Suppressor macrophage treated with lipopolysaccharide for 4 hours (primary cell): ENCODE measurements around the gene EIF2B4.
"Not testable (repeated sequence)": the region's sequence is repeated elsewhere in the genome, so short reads cannot be mapped to it uniquely, and the experiment has no call there.

Experiments
- DNase-seq: peaks from one replicate; pipeline ENCODE4 v3.0.0-alpha.2; 2020

The EIF2B4 gene

GRCh38 chr2:27377618-27378095, 7.5 kb upstream of the EIF2B4 start:
- DNase-seq, result no peak

DNA sequence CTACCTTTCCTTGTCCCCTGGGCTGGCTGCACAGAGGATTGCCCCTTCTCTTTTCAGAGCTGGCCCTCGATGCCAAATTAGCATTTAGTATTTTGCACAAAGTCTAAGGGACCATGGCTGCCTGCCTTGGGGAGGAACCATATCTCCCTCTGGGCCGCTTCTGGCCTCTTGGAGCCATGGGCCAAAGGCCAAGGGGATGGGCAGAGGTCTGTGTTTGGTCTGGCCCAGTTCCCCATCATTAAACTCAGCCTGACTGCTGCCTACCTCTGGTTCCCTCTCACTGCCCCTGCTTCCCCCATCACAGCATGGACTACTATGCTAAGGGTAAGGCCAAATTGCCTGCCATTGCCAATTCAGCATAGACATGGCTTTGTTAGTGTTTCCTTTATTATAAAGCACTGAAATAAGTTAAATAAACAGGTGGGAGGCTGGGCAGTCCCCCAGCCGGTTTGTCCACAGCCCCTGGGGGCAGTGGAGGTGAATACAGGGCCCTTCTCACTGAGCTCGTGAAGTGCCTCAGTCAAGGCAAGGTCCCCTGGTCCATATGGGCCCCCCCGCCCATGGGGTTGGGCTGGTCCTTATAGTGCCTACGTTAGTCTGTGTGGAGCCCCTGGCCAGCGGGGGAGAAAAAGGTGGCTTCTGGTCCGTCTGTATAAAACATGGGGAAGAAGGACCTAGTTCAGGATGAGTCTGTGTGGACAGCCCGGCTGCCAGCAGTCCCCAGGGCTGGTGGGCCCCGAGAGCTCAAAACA, 6.9 kb upstream of the EIF2B4 start:
- no peak for DNase-seq

DNA sequence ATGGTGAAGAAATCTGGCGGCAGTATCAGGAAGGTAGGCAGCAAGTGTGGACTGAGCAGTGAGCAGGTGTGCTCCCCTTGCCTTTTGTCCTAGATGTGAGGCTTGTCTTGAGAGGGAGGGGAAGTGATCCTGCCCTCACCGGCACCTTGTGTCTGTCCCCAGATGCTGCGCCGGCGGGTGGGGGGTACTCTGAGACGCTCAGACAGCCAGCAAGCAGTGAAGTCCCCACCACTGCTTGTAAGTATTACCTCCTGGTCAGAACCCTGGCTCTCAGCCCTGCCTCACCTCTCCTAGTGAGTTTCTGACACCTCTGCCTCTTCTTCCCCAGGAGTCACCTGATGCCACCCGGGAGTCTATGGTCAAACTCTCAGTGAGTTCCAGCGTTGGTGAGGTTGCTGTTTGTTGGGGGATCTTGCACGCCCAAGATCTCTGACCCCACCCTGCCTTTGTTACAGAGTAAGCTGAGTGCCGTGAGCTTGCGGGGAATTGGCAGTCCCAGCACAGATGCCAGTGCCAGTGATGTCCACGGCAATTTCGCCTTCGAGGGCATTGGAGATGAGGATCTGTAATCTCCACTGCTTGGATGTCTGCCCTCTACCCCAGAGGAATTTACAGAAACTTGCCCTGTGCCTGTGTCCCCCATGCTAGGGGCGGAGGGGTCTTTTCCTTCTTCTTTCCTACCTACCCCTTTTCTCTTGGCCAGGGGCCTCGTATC, 6.2 kb upstream of the EIF2B4 start:
- no peak for DNase-seq

DNA sequence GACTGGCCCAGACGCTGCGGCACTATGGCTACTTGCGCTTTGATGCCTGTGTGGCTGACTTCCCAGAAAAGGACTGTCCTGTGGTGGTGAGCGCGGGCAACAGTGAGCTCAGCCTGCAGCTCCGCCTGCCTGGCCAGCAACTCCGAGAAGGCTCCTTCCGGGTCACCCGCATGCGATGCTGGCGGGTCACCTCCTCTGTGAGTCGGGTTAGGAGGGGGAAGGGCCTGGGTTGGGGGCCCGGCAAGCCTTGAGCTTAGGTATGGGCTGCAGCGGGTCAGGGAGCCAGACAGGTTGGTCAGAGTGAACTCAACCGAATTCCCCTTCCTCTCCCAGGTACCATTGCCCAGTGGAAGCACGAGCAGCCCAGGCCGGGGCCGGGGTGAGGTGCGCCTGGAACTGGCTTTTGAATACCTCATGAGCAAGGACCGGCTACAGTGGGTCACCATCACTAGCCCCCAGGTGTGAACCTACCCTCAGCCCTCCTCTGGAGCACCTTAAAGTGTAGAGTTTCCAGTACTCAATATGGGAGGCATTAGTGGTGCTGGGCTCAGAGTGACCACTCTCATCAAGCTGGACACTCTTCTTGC, 5.5 kb upstream of the EIF2B4 start:
- no peak for DNase-seq

DNA sequence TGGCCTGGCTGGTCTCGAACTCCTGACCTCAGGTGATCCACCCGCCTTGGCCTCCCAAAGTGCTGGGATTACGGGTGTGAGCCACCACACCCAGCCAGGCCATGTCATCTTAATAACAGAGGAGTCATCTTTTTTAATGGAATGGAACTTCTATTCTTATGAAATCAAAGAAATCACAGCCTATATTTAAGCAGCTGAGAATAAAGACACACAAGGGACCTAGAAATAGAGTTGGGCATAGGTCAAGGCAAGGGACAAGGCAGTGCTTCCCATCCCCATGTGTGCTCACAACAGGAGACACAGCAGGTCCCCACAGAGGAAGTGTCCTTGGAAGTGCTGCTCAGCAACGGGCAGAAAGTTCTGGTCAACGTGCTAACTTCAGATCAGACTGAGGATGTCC, 3.4 kb upstream of the EIF2B4 start:
- no peak for DNase-seq

GRCh38 chr2:27372937-27373336, 2.8 kb upstream of the EIF2B4 start:
- DNase-seq, result no peak

- peak; percentile 89 for DNase-seq
These were observed 880 bp upstream of the EIF2B4 start for GRCh38 chr2:27370816-27371620.

DNA sequence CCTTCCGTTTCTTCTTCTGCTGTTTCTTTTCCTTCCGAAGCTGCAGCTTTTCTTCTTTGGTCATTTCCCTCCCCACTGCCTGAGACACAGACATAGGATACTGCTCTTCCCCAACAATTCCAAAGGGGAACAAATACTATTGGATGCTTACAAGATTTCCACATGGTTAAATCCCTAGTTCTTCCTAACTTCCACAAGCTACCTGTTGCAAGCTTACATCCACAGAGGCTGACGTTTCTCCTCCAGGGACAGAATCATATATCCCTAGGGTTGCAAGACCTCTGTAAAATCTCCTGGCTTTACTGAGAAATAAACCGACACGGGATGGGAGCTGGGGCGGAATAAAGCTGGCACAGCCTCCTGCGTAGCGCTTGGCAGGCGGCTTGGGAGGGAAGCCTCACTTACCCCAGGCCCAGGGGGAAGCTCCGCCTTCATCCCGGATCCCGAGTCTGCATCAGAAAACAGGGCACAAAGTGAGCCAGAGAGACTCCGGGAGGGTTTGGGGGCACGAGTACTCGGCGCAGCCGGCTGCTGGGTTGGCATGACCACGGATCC, 590 bp downstream of the EIF2B4 start:
- DNase-seq, result peak; percentile 45

GRCh38 chr2:27363933-27364332, 6.2 kb downstream of the EIF2B4 start:
- no peak for DNase-seq

- DNase-seq, result no peak
These were observed 7.3 kb downstream of the EIF2B4 start for GRCh38 chr2:27362678-27363420.

DNA sequence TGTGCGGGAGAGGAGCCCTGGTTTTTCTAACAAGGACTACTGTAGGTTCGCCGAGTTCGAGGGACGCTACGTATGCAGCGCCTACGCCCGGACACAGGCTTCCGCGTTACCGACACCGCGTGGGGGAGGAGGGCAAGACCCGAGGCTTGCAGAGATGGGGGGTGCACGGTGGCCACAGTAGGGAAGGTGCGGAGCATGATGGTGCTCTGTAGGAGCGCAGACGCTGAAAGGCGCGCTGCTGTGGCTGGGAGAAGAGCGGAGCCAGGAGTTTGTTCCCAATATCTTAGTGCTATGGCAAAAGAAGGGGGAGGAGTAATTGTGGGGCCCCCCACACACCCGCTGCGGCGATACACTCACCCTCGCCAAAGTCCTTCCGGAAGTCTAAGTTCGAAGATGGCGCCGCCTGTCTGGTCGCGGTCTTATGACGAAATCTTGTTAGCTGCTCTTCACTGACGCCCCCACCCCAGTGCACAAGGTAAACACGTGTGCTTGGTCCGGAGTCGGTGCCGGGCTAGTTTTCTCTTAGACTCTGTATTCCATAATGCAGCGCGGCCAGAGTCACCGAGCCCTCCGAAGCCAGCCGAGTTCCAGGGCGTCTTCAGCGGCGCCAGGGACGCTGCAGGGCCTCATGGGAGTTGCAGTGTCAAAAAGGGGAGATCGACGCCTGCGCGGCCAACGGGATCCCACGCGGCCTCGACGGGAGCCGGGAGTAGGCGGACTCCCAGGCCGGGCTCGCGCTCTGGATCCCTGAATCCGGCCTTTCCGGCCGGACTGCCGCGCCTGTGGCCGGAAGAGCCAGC, 13.6 kb downstream of the EIF2B4 start, which contains the start of gene GTF3C2:
GTF3C2 (minus strand) TSS at position 383 of the 800 bp plus-strand sequence. CDS start 13,210 bp downstream, outside the sequence.
- peak; percentile 95 for DNase-seq

DNA sequence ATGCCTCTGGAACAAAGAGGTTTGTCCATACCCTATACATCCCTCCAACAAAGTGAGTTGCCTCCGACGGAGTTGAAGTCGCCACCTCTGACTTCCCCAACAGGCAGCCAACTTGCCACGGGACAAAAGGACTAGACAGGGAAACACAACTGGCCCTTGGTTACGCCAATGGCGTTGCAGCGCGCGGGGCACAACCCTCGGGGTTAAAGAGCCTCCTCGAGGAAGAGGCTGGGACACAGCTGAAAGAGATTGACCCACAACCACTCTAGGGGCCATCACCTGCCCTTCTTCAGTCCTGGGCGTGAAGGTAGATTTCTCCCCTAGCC, 14.1 kb downstream of the EIF2B4 start:
- peak; percentile 81 for DNase-seq

GRCh38 chr2:27354597-27354927, 15.6 kb downstream of the EIF2B4 start:
- DNase-seq, result no peak

DNA sequence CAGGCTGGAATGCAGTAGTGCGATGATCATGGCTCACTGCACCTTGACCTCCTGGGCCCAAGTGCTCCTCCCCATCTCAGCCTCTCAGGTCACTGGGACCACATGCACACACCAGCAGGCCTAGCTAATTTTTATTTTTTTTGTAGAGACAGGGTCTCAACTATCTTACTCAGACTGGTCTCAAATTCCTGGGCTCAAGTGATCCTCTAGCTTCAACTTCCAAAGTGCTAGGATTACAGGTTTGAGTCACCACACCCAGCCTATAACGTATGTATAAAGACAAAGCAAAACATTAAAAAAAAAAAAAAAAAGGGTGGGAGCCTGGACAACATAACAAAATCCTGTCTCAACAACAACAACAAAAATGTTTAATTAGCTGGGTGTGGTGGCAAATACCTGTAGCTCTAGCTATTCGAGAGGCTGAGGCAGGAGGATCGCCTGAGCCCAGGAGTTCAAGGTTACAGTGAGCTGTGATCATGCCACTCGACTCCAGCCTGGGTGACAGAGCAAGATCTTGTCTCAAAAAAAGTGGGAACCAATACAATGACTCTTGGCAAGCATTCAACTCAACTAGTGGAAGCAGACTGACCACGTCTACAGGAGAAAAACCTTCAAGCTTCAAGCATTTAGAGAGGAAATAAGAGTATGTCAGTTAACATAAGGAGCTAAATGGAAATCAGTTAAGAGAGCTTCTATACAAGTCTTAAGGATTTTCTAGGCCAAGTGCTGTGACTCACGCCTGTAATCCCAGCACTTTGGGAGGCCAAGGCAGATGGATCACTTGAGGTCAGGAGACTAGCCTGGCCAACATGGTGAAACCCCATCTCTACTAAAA, 16.2 kb downstream of the EIF2B4 start:
- no peak for DNase-seq

- not testable (repeated sequence) for DNase-seq
These were observed 16.8 kb downstream of the EIF2B4 start for GRCh38 chr2:27353386-27353761.

- no peak for DNase-seq
These were observed 18.1 kb downstream of the EIF2B4 start for GRCh38 chr2:27351802-27352598.

DNA sequence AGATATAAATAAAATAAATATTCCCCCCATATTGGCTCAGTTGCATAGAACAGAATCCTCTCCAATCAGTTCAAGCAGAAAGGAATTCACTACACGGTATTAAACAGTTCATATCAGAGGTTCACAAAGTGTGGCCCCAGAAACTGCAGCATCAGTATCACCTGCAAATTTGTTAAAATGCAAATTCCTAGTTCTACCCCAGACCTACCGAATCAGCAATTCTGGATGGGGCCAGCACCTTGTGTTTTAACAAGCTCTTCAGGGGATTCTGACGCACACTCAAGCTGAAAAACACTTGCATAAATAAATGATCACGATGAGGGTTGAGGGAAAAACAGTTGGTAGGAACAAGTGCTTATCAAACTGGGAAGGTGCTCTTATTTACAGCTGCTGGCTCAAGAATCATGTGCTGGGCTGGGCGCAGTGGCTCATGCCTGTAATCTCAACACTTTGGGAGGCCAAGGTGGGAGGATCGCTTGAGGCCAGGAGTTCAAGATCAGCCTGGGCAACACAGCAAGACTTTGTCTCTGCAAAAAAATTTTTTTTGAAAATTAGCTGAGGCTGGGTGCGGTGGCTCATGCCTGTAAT, 19.9 kb downstream of the EIF2B4 start:
- DNase-seq, result no peak

DNA sequence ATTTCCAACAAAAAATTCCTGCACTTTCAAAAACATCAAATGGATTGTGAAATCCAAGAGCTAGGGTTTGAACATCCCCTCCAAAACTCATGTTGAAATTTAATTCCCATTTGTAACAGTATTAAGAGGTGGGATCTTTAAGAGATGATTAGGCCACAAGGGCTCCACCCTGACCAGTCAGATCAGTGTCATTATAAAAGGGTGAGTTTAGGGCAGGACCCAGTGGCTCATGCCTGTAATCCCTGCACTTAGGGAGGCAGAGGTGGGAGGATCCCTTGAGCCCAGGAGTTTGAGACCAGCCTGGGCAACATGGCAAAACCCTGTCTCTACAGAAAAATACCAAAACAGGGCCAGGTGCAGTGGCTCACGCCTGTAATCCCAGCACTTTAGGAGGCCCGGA, 22.5 kb downstream of the EIF2B4 start:
- no peak for DNase-seq

DNA sequence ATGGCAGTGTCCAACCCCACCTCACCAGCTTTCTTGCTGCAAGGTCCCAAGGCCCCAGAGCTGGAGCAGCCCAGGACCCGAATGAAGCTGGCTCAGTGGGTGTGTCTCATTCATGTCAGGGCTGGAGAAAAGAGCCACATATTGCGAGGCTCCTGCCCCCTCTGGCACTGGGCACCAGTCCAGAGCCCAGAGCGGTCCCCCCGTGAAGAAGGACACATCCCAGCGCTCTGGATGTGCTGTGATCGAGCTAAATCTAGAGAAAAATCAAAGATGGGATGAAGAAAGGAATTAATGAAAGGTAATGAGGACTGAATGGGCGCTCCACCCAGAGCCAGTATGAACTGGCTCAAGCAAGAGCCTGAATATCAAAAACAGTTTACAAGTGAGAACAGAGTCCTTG, 34.0 kb downstream of the EIF2B4 start:
- no peak for DNase-seq
